NCI-H1436 (cell line): ENCODE data around the gene ZDHHC19.
"Not testable (repeated sequence)": the region's sequence is repeated elsewhere in the genome, so short reads cannot be mapped to it uniquely, and the experiment has no call there.

ENCODE experiments used
- DNase-seq: peaks from one replicate; lab custom pipeline; 2025; lab: John Stamatoyannopoulos, UW

Gene ZDHHC19

GRCh38 chr3:196210673-196211556 is at the start of gene ZDHHC19:
Gene ZDHHC19, minus strand, starts transcription at chr3:196211400. Its CDS starts 85 bp downstream, at chr3:196211315.
- DNase-seq: no peak

- no peak for DNase-seq
Observed at GRCh38 chr3:196260784-196261183, 49.6 kb upstream of the ZDHHC19 start.

- no peak for DNase-seq
Observed at GRCh38 chr3:196255776-196256175, 44.6 kb upstream of the ZDHHC19 start.

- DNase-seq: no peak
Observed at GRCh38 chr3:196254376-196255283, 43.4 kb upstream of the ZDHHC19 start.

- no peak for DNase-seq
Observed at GRCh38 chr3:196251918-196252317, 40.7 kb upstream of the ZDHHC19 start.

GRCh38 chr3:196246612-196247308 is 35.6 kb upstream of the ZDHHC19 start:
- DNase-seq: no peak

- DNase-seq: not testable (repeated sequence)
Observed at GRCh38 chr3:196244166-196244565, 33.0 kb upstream of the ZDHHC19 start.

- no peak for DNase-seq
Observed at GRCh38 chr3:196241704-196242103, 30.5 kb upstream of the ZDHHC19 start.

- no peak for DNase-seq
Observed at GRCh38 chr3:196240424-196240823, 29.2 kb upstream of the ZDHHC19 start.

GRCh38 chr3:196238612-196239560 is 27.7 kb upstream of the ZDHHC19 start:
- DNase-seq: no peak

GRCh38 chr3:196237203-196237602 is 26.0 kb upstream of the ZDHHC19 start:
- no peak for DNase-seq

- DNase-seq: no peak
Observed at GRCh38 chr3:196236223-196236622, 25.0 kb upstream of the ZDHHC19 start.

GRCh38 chr3:196235452-196236122 is 24.4 kb upstream of the ZDHHC19 start:
- DNase-seq: no peak

GRCh38 chr3:196232882-196233251 is 21.7 kb upstream of the ZDHHC19 start:
- no peak for DNase-seq

- no peak for DNase-seq
Observed at GRCh38 chr3:196232154-196232881, 21.1 kb upstream of the ZDHHC19 start.

- DNase-seq: no peak
Observed at GRCh38 chr3:196227629-196228493, 16.7 kb upstream of the ZDHHC19 start.

- DNase-seq: no peak
Observed at GRCh38 chr3:196227121-196227561, 15.9 kb upstream of the ZDHHC19 start.

GRCh38 chr3:196225763-196226364 is 14.7 kb upstream of the ZDHHC19 start:
- DNase-seq: no peak
